Astrocyte of the spinal cord (primary cell): ENCODE results near the gene ELP2.

ENCODE experiments used
- DNase-seq: peaks from one replicate; pipeline ENCODE4 v3.0.0; 2011; ENCODE audit warnings: low read depth, low spot score
- H3K4me3 ChIP-seq: 2 replicates; pipeline ENCODE4 v1.5.1; 2011; ENCODE audit warnings: low read depth, mild to moderate bottlenecking, low read length, moderate library complexity
- CTCF ChIP-seq: IDR thresholded peaks from 2 replicates; pipeline ENCODE4 v1.5.1; 2012; ENCODE audit warnings: low read depth, mild to moderate bottlenecking, low read length, inconsistent platforms
- in situ Hi-C: cut with HindIII; loops from 2 replicates; pipeline ENCODE4 v1.10.0; 2017; ENCODE audit warnings: low sequenced_read_pairs

Gene ELP2

GRCh38 chr18:36104749-36105148 is 24.9 kb upstream of the ELP2 start:
- no peak overlapping the region for H3K4me3 ChIP-seq
- in situ Hi-C loops, result no loop called here
- TF ChIP-seq CTCF, result no peak
- DNase-seq, result no peak

GRCh38 chr18:36107477-36107876 is 22.2 kb upstream of the ELP2 start:
- no peak for TF ChIP-seq CTCF
- in situ Hi-C loops, result no loop called here
- no peak for DNase-seq
- H3K4me3 ChIP-seq, result no peak overlapping the region

- no peak for DNase-seq
- in situ Hi-C loops, result no loop called here
- no peak for TF ChIP-seq CTCF
- no peak overlapping the region for H3K4me3 ChIP-seq
These were observed 21.5 kb upstream of the ELP2 start for GRCh38 chr18:36108196-36108595.

GRCh38 chr18:36108601-36109000 is 21.1 kb upstream of the ELP2 start:
- no peak overlapping the region for H3K4me3 ChIP-seq
- in situ Hi-C loops, result no loop called here
- no peak for DNase-seq
- TF ChIP-seq CTCF, result no peak

GRCh38 chr18:36109737-36110136 is 20.0 kb upstream of the ELP2 start:
- no peak overlapping the region for H3K4me3 ChIP-seq

GRCh38 chr18:36112302-36112701 is 17.4 kb upstream of the ELP2 start:
- no peak for TF ChIP-seq CTCF
- DNase-seq, result no peak
- H3K4me3 ChIP-seq, result no peak overlapping the region
- in situ Hi-C loops, result no loop called here

More at GRCh38 chr18:36109737-36110136, 20.0 kb upstream of the ELP2 start:
- no peak for TF ChIP-seq CTCF
- no peak for DNase-seq
- in situ Hi-C loops, result no loop called here

GRCh38 chr18:36114251-36114650 is 15.4 kb upstream of the ELP2 start:
- no peak for DNase-seq
- no peak for TF ChIP-seq CTCF
- in situ Hi-C loops, result no loop called here

More at GRCh38 chr18:36114251-36114650, 15.4 kb upstream of the ELP2 start:
- no peak overlapping the region for H3K4me3 ChIP-seq
